ENCODE data around the gene GCN1.

GCN1 gene

GRCh38 chr12:120110550-120111501 is 83.7 kb downstream of the GCN1 start:
- DNase-seq, result no peak

- DNase-seq, result no peak
Observed at GRCh38 chr12:120109570-120110267, 84.8 kb downstream of the GCN1 start.

- DNase-seq, result no peak
Observed at GRCh38 chr12:120106151-120106550, 88.4 kb downstream of the GCN1 start.

- no peak for DNase-seq
Observed at GRCh38 chr12:120103371-120103770, 91.1 kb downstream of the GCN1 start.

- DNase-seq, result no peak
Observed at GRCh38 chr12:120103044-120103338, 91.5 kb downstream of the GCN1 start.

GRCh38 chr12:120102189-120103043 is 92.1 kb downstream of the GCN1 start:
- no peak for DNase-seq

GRCh38 chr12:120101617-120102016 is 92.9 kb downstream of the GCN1 start:
- DNase-seq, result no peak

- no peak for DNase-seq
Observed at GRCh38 chr12:120101182-120101581, 93.3 kb downstream of the GCN1 start.

- peak; percentile 47 for DNase-seq
Observed at GRCh38 chr12:120100630-120101029, 93.9 kb downstream of the GCN1 start.

- no peak for DNase-seq
Observed at GRCh38 chr12:120099738-120100137, 94.8 kb downstream of the GCN1 start.

- DNase-seq, result no peak
Observed at GRCh38 chr12:120098756-120099470, 95.6 kb downstream of the GCN1 start.

- DNase-seq, result no peak
Observed at GRCh38 chr12:120096671-120097202, 97.8 kb downstream of the GCN1 start.

- DNase-seq, result no peak
Observed at GRCh38 chr12:120095736-120096135, 98.8 kb downstream of the GCN1 start.

- no peak for DNase-seq
Observed at GRCh38 chr12:120095331-120095730, 99.2 kb downstream of the GCN1 start.

- DNase-seq, result no peak
Observed at GRCh38 chr12:120094485-120094884, 100.0 kb downstream of the GCN1 start.

GRCh38 chr12:120093592-120094355 is 100.7 kb downstream of the GCN1 start:
- peak; percentile 7 for DNase-seq

GRCh38 chr12:120093336-120093591 is 101.3 kb downstream of the GCN1 start:
- no peak for DNase-seq

- no peak for DNase-seq
Observed at GRCh38 chr12:120092551-120093335, 101.8 kb downstream of the GCN1 start.

GRCh38 chr12:120091371-120092090 is 103.0 kb downstream of the GCN1 start:
- DNase-seq, result peak; percentile 21

- no peak for DNase-seq
Observed at GRCh38 chr12:120090626-120091295, 103.8 kb downstream of the GCN1 start.

Data from NCI-H2029 (cell line).